NCI-H748 (cell line): ENCODE data around the gene TXNRD1.
A peak's percentile ranks its signal among the peaks of the same experiment; 100 is the strongest.

Experiments
- DNase-seq: peaks from one replicate; lab custom pipeline; 2025; ENCODE audit not compliant: unreplicated experiment; lab: John Stamatoyannopoulos, UW

TXNRD1 gene

GRCh38 chr12:104279164-104279563, 63.6 kb downstream of the TXNRD1 start:
- peak; percentile 41 for DNase-seq

- no peak for DNase-seq
These were observed 64.5 kb downstream of the TXNRD1 start for GRCh38 chr12:104280111-104280510.

- no peak for DNase-seq
These were observed 65.3 kb downstream of the TXNRD1 start for GRCh38 chr12:104280717-104281458.

- no peak for DNase-seq
These were observed 66.1 kb downstream of the TXNRD1 start for GRCh38 chr12:104281636-104282035.

- no peak for DNase-seq
These were observed 66.5 kb downstream of the TXNRD1 start for GRCh38 chr12:104282109-104282508.

- DNase-seq: peak; percentile 49
These were observed 70.3 kb downstream of the TXNRD1 start for GRCh38 chr12:104285740-104286515.

- DNase-seq: peak; percentile 99
These were observed 71.2 kb downstream of the TXNRD1 start for GRCh38 chr12:104286516-104287482.

- peak; percentile 94 for DNase-seq
These were observed 73.2 kb downstream of the TXNRD1 start for GRCh38 chr12:104288635-104289274.

- DNase-seq: no peak
These were observed 74.7 kb downstream of the TXNRD1 start for GRCh38 chr12:104290320-104290719.

GRCh38 chr12:104290855-104291254, 75.3 kb downstream of the TXNRD1 start:
- no peak for DNase-seq

GRCh38 chr12:104291867-104292524, 76.4 kb downstream of the TXNRD1 start:
- no peak for DNase-seq

GRCh38 chr12:104292872-104293794, 77.6 kb downstream of the TXNRD1 start:
- DNase-seq: no peak

- peak; percentile 18 for DNase-seq
These were observed 78.7 kb downstream of the TXNRD1 start for GRCh38 chr12:104294158-104294859.

- no peak for DNase-seq
These were observed 79.5 kb downstream of the TXNRD1 start for GRCh38 chr12:104294927-104295668.

GRCh38 chr12:104295954-104296353, 80.4 kb downstream of the TXNRD1 start:
- no peak for DNase-seq

- DNase-seq: no peak
These were observed 81.1 kb downstream of the TXNRD1 start for GRCh38 chr12:104296718-104297117.

GRCh38 chr12:104297477-104298113, 82.0 kb downstream of the TXNRD1 start:
- no peak for DNase-seq
